Thoracic aorta (tissue), 2 donors: ENCODE measurements around the gene SERTAD3. TPM values are rescaled to one million over a fixed set of nuclear protein-coding genes. Genes with fewer than 3 reads are reported as not detected.
"Not testable (repeated sequence)": the region's sequence is repeated elsewhere in the genome, so short reads cannot be mapped to it uniquely, and the experiment has no call there.

Experiments
- ATAC-seq: fragments of 150-250 bp; one replicate; pipeline ENCODE4 v1.8.0; 2017; ENCODE audit warnings: low read depth; ENCODE audit not compliant: insufficient number of reproducible peaks, low FRiP score
- DNase-seq: peaks from one replicate; pipeline ENCODE4 v3.0.0-alpha.2; 2020; ENCODE audit warnings: low spot score
- H3K27ac ChIP-seq, 2 donors: fragments of 200-600 bp; sonication (generic); 1 replicate in 1 of 2; 2 replicates in 1 of 2; pipeline ENCODE4 v1.5.1; 2016; ENCODE audit warnings: mild to moderate bottlenecking in 2 of 2, moderate library complexity in 2 of 2
- H3K27me3 ChIP-seq: fragments of 200-600 bp; sonication (generic); replicated peaks from 2 replicates; pipeline ENCODE4 v1.6.0; 2016; ENCODE audit warnings: mild to moderate bottlenecking; ENCODE audit not compliant: insufficient read depth
- H3K36me3 ChIP-seq: fragments of 200-600 bp; sonication (generic); one replicate; pipeline ENCODE4 v1.5.1; 2016
- H3K4me1 ChIP-seq, 2 donors: fragments of 200-600 bp; sonication (generic); 1 replicate in 1 of 2; 2 replicates in 1 of 2; pipeline versions ENCODE4 v1.5.1 to v1.6.0; 2016; ENCODE audit warnings: low read depth in 2 of 2, mild to moderate bottlenecking in 1 of 2; ENCODE audit not compliant: control insufficient read depth in 1 of 2
- H3K4me3 ChIP-seq: fragments of 200-600 bp; sonication (generic); 2 replicates; pipeline ENCODE4 v1.5.1; 2016; ENCODE audit warnings: mild to moderate bottlenecking
- H3K9me3 ChIP-seq: fragments of 200-600 bp; sonication (generic); 2 replicates; pipeline ENCODE4 v1.5.1; 2016
- CTCF ChIP-seq: fragments of 200-600 bp; sonication (generic); IDR thresholded peaks from one replicate; pipeline ENCODE4 v1.5.1; 2019; ENCODE audit warnings: antibody characterized with exemption
- total RNA-seq, 2 donors: library from RNA; depleted of rRNA; stranded (reverse); fragments of >200 nt; gene quantifications; one replicate each; pipeline versions ENCODE4 v1.1.0 to v1.2.3, GENCODE V29; 2016

SERTAD3 gene
- total RNA-seq, 2 donors from 2014 or later, result 12.3 to 19.4 TPM

GRCh38 chr19:40466219-40466984 lies 22.3 kb upstream of the SERTAD3 start:
- TF ChIP-seq CTCF, result no peak
- DNase-seq, result no peak
- H3K36me3 ChIP-seq, result no peaks in the 10 kb centered on the region
- H3K9me3 ChIP-seq, result no peaks in the 10 kb centered on the region
- H3K4me1 ChIP-seq, result peaks cover 14 to 25% of the 10 kb centered on the region in 2 donors
- ATAC-seq, result no peak
- peak overlapping the region; percentile 83 for H3K4me3 ChIP-seq
- H3K27me3 ChIP-seq, result no peaks in the 10 kb centered on the region
- H3K27ac ChIP-seq, result peak overlapping the region; percentile 35 to 49

- peak within 1 kb of the TSS; percentile 89 to 92 for H3K27ac ChIP-seq
- no peak for TF ChIP-seq CTCF
- H3K9me3 ChIP-seq, result no peaks in the 10 kb centered on the region
- DNase-seq, result peak; percentile 99
- peaks cover 14 to 25% of the 10 kb centered on the region in 2 donors for H3K4me1 ChIP-seq
- ATAC-seq, result peak; percentile 89
- H3K27me3 ChIP-seq, result no peaks in the 10 kb centered on the region
- peak within 1 kb of the TSS; percentile 83 for H3K4me3 ChIP-seq
- H3K36me3 ChIP-seq, result no peaks in the 10 kb centered on the region
These were observed 21.6 kb upstream of the SERTAD3 start, which contains the start of gene BLVRB for GRCh38 chr19:40465557-40466218. Gene BLVRB (minus strand): TSS chr19:40465745. CDS start chr19:40465688, 57 bp downstream.

GRCh38 chr19:40465025-40465556 lies 21.0 kb upstream of the SERTAD3 start:
- Histone ChIP-seq H3K27ac (peak overlapping the region; percentile 89 to 92), H3K4me3 (peak overlapping the region; percentile 83), H3K4me1 (peaks cover 14 to 25% of the 10 kb centered on the region in 2 donors), H3K36me3 (no peaks in the 10 kb centered on the region), H3K9me3 (no peaks in the 10 kb centered on the region), H3K27me3 (no peaks in the 10 kb centered on the region)
- ATAC-seq (no peak), DNase-seq (no peak)
- no peak for TF ChIP-seq CTCF

GRCh38 chr19:40464059-40465024 lies 20.2 kb upstream of the SERTAD3 start:
- peak overlapping the region; percentile 83 for H3K4me3 ChIP-seq
- H3K9me3 ChIP-seq, result no peaks in the 10 kb centered on the region
- H3K27ac ChIP-seq, result peak overlapping the region; percentile 89 to 92
- H3K27me3 ChIP-seq, result no peaks in the 10 kb centered on the region
- peak; percentile 78 for ATAC-seq
- peaks cover 14 to 25% of the 10 kb centered on the region in 2 donors for H3K4me1 ChIP-seq
- peak; percentile 76 for DNase-seq
- no peaks in the 10 kb centered on the region for H3K36me3 ChIP-seq
- TF ChIP-seq CTCF, result peak; percentile 92

GRCh38 chr19:40463587-40464037 lies 19.5 kb upstream of the SERTAD3 start:
- Histone ChIP-seq H3K27ac (peak overlapping the region in 1 of 2 donors; percentile 89), H3K4me1 (peaks cover 14 to 25% of the 10 kb centered on the region in 2 donors), H3K4me3 (peak overlapping the region; percentile 83)
- not testable (repeated sequence) for H3K36me3 ChIP-seq, ATAC-seq, H3K27me3 ChIP-seq, DNase-seq, H3K9me3 ChIP-seq
